Measurements from ENCODE around the gene CAPZB.

DNA sequence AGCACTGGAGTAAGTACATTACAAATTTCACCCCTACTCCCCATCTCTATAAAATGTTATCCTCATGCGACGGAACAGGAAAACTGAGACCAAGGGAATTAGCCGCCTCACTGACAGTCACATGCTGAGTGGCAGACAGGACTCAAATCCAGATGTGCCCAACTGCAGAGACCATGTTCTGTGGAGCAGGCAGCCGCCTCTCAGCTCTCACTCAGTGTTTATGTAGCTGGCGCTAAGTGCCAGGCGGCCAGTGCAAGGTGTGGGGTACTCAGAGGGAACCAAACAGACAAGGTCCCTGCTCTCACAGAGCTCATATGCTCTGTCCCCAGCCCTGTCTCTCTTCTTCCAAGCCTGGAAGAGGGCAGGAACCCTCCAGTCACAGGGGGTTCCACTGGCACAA lies 5.1 kb downstream of the CAPZB start:
- no peak for TF ChIP-seq CTCF (IDR thresholded peaks at IDR 0.05)
- TF ChIP-seq POLR2A (IDR thresholded peaks at IDR 0.05): no peak
